WTC11 (cell line): ENCODE results near the gene SORCS2. TPM values are rescaled to one million over a fixed set of nuclear protein-coding genes. Genes with fewer than 3 reads are reported as not detected.

Experiments used
- ATAC-seq: fragments of 200-7000 bp; cut with Tn5 transposase; 2 replicates; pipeline ENCODE4 v1.10.0; 2021; ENCODE audit warnings: mild to moderate bottlenecking, moderate library complexity
- CTCF ChIA-PET: fragments of 300-600 bp; sonication (Branson Sonifier 250); formaldehyde crosslinking; loops from one replicate; lab custom pipeline; 2021; ENCODE audit warnings: antibody characterized with exemption; lab: Charles Lee
- POLR2A ChIA-PET: fragments of 350-600 bp; sonication (Branson Sonifier 250); formaldehyde crosslinking; loops from one replicate; lab custom pipeline; 2021; ENCODE audit warnings: antibody characterized with exemption; lab: Charles Lee
- DNase-seq: peaks from one replicate; pipeline ENCODE4 v3.0.0; 2021; ENCODE audit warnings: low spot score
- H3K27ac Mint-ChIP-seq: 2 replicates; pipeline ENCODE4 v1.8.0; 2021; ENCODE audit warnings: mixed read lengths
- H3K27me3 Mint-ChIP-seq: 2 replicates; pipeline ENCODE4 v1.8.0; 2021; ENCODE audit warnings: low read depth, mild to moderate bottlenecking, moderate library complexity, mixed read lengths
- H3K36me3 Mint-ChIP-seq: 2 replicates; pipeline ENCODE4 v1.8.0; 2021; ENCODE audit warnings: mixed read lengths
- H3K4me1 Mint-ChIP-seq: 2 replicates; pipeline ENCODE4 v1.8.0; 2022; ENCODE audit warnings: mixed read lengths
- H3K4me3 Mint-ChIP-seq: 2 replicates; pipeline ENCODE4 v1.8.0; 2021; ENCODE audit warnings: mild to moderate bottlenecking, moderate library complexity, mixed read lengths
- H3K9me3 Mint-ChIP-seq: 2 replicates; pipeline ENCODE4 v1.8.0; 2021; ENCODE audit warnings: mixed read lengths
- CTCF ChIP-seq: fragments of 200-600 bp; IDR thresholded peaks from 2 replicates; pipeline ENCODE4 v1.8.0; 2022; ENCODE audit warnings: antibody characterized with exemption
- E2F4 ChIP-seq: sonication (generic); formaldehyde crosslinking; IDR thresholded peaks from 2 replicates; pipeline ENCODE4 v1.8.1; 2022; ENCODE audit warnings: low read depth, mild to moderate bottlenecking, moderate library complexity, missing genetic modification reagents, borderline replicate concordance
- ELF4 ChIP-seq: sonication (generic); formaldehyde crosslinking; IDR thresholded peaks from 2 replicates; pipeline ENCODE4 v1.8.1; 2022; ENCODE audit warnings: low read depth, mild to moderate bottlenecking, moderate library complexity, missing genetic modification reagents
- FOXK1 ChIP-seq: sonication (generic); formaldehyde crosslinking; IDR thresholded peaks from 2 replicates; pipeline ENCODE4 v1.8.0; 2022; ENCODE audit warnings: mild to moderate bottlenecking, moderate library complexity, missing genetic modification reagents
- KAT7 ChIP-seq: sonication (generic); formaldehyde crosslinking; IDR thresholded peaks from 2 replicates; pipeline ENCODE4 v1.8.1; 2023; ENCODE audit warnings: missing genetic modification reagents, mild to moderate bottlenecking, borderline replicate concordance
- NFATC4 ChIP-seq: fragments of 250-450 bp; sonication (Bioruptor Pico); IDR thresholded peaks from 2 replicates; pipeline ENCODE4 v1.9.0; 2021; ENCODE audit warnings: mild to moderate bottlenecking
- OVOL2 ChIP-seq: fragments of 250-450 bp; sonication (Bioruptor Pico); IDR thresholded peaks from 2 replicates; pipeline ENCODE4 v1.9.0; 2021; ENCODE audit warnings: mild to moderate bottlenecking, borderline replicate concordance
- PREB ChIP-seq: sonication (generic); formaldehyde crosslinking; IDR thresholded peaks from 2 replicates; pipeline ENCODE4 v1.8.1; 2022; ENCODE audit warnings: mild to moderate bottlenecking, missing genetic modification reagents, moderate library complexity, borderline replicate concordance
- PRRX2 ChIP-seq: fragments of 250-450 bp; sonication (Bioruptor Pico); IDR thresholded peaks from 2 replicates; pipeline ENCODE4 v1.8.0; 2021; ENCODE audit warnings: mild to moderate bottlenecking
- ZMAT4 ChIP-seq: fragments of 250-450 bp; sonication (Bioruptor Pico); IDR thresholded peaks from 2 replicates; pipeline ENCODE4 v1.9.0; 2021; ENCODE audit warnings: mild to moderate bottlenecking
- ZNF138 ChIP-seq: sonication (generic); formaldehyde crosslinking; conservative IDR thresholded peaks from 2 replicates; pipeline ENCODE4 v1.8.1; 2022; ENCODE audit warnings: mild to moderate bottlenecking, moderate library complexity, missing genetic modification reagents
- ZNF219 ChIP-seq: sonication (generic); formaldehyde crosslinking; IDR thresholded peaks from 2 replicates; pipeline ENCODE4 v1.8.0; 2023; ENCODE audit warnings: missing genetic modification reagents, mild to moderate bottlenecking, borderline replicate concordance
- ZNF281 ChIP-seq: sonication (generic); formaldehyde crosslinking; IDR thresholded peaks from 2 replicates; pipeline ENCODE4 v1.8.0; 2023; ENCODE audit warnings: mild to moderate bottlenecking, missing genetic modification reagents
- ZNF425 ChIP-seq: fragments of 250-450 bp; sonication (Bioruptor Pico); conservative IDR thresholded peaks from 2 replicates; pipeline ENCODE4 v1.9.0; 2021; ENCODE audit warnings: mild to moderate bottlenecking
- ZSCAN18 ChIP-seq: fragments of 250-450 bp; sonication (Bioruptor Pico); IDR thresholded peaks from 2 replicates; pipeline ENCODE4 v2.1.2; 2022; ENCODE audit warnings: mild to moderate bottlenecking, moderate library complexity
- total RNA-seq: library from RNA; stranded (reverse); gene quantifications from 3 replicates; pipeline ENCODE4 v1.2.3, GENCODE V29; 2021
- TF ChIP-seq, protein P1 (sequence below): sonication (generic); formaldehyde crosslinking; IDR thresholded peaks from 2 replicates; pipeline ENCODE4 v1.8.0; 2023; ENCODE audit warnings: missing genetic modification reagents, mild to moderate bottlenecking, borderline replicate concordance

SORCS2 gene
- total RNA-seq, 1 experiment from 2014 or later, result 6.6 TPM

- H3K9me3 Mint-ChIP-seq, result no peaks in the 10 kb centered on the region; the same call in 1 of the 2 replicates
- ATAC-seq (no peak), DNase-seq (no peak)
- no peaks in the 10 kb centered on the region for H3K4me1 Mint-ChIP-seq
- H3K4me3 Mint-ChIP-seq, result no peak overlapping the region
- no peaks in the 10 kb centered on the region for H3K27me3 Mint-ChIP-seq
- no peak for TF ChIP-seq PRRX2 (CRISPR knock-in tag)
- no peak for TF ChIP-seq ZMAT4 (CRISPR knock-in tag)
- no peak for TF ChIP-seq KAT7 (CRISPR knock-in tag)
- TF ChIP-seq ELF4 (CRISPR knock-in tag), result no peak
- no peak for TF ChIP-seq CTCF
- TF ChIP-seq, protein P1, sequence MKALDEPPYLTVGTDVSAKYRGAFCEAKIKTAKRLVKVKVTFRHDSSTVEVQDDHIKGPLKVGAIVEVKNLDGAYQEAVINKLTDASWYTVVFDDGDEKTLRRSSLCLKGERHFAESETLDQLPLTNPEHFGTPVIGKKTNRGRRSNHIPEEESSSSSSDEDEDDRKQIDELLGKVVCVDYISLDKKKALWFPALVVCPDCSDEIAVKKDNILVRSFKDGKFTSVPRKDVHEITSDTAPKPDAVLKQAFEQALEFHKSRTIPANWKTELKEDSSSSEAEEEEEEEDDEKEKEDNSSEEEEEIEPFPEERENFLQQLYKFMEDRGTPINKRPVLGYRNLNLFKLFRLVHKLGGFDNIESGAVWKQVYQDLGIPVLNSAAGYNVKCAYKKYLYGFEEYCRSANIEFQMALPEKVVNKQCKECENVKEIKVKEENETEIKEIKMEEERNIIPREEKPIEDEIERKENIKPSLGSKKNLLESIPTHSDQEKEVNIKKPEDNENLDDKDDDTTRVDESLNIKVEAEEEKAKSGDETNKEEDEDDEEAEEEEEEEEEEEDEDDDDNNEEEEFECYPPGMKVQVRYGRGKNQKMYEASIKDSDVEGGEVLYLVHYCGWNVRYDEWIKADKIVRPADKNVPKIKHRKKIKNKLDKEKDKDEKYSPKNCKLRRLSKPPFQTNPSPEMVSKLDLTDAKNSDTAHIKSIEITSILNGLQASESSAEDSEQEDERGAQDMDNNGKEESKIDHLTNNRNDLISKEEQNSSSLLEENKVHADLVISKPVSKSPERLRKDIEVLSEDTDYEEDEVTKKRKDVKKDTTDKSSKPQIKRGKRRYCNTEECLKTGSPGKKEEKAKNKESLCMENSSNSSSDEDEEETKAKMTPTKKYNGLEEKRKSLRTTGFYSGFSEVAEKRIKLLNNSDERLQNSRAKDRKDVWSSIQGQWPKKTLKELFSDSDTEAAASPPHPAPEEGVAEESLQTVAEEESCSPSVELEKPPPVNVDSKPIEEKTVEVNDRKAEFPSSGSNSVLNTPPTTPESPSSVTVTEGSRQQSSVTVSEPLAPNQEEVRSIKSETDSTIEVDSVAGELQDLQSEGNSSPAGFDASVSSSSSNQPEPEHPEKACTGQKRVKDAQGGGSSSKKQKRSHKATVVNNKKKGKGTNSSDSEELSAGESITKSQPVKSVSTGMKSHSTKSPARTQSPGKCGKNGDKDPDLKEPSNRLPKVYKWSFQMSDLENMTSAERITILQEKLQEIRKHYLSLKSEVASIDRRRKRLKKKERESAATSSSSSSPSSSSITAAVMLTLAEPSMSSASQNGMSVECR, result no peak
- no peak for TF ChIP-seq FOXK1 (CRISPR knock-in tag)
- TF ChIP-seq ZNF281 (CRISPR knock-in tag), result no peak
- no peak overlapping the region; the same call in 1 of the 2 replicates for H3K27ac Mint-ChIP-seq
- ChIA-PET POLR2A (no interaction called here), CTCF (interaction anchor here (1.4 kb wide), 1 partner anchor 30 kb away, joined by 3 read pairs; no protein-coding TSS in a partner anchor)
- no peaks in the 10 kb centered on the region for H3K36me3 Mint-ChIP-seq
Measured at GRCh38 chr4:7621252-7622035, 429.1 kb downstream of the SORCS2 start.

GRCh38 chr4:7622371-7622770 is 430.0 kb downstream of the SORCS2 start:
- Mint-ChIP-seq H3K4me3 (no peak overlapping the region), H3K27ac (no peak overlapping the region), H3K9me3 (no peaks in the 10 kb centered on the region), H3K4me1 (no peaks in the 10 kb centered on the region), H3K27me3 (no peaks in the 10 kb centered on the region), H3K36me3 (no peaks in the 10 kb centered on the region)
- ATAC-seq, result no peak
- ChIA-PET CTCF (interaction anchor here (1.4 kb wide), 1 partner anchor 29 kb away, joined by 3 read pairs; no protein-coding TSS in a partner anchor), POLR2A (no interaction called here)
- no peak for DNase-seq
- TF ChIP-seq ZSCAN18 (CRISPR knock-in tag), result no peak
- no peak for TF ChIP-seq PREB (CRISPR knock-in tag)
- TF ChIP-seq FOXK1 (CRISPR knock-in tag), result no peak
- TF ChIP-seq E2F4 (CRISPR knock-in tag), result no peak
- no peak for TF ChIP-seq ZNF425 (CRISPR knock-in tag)
- TF ChIP-seq NFATC4, result no peak
- TF ChIP-seq ZNF138 (CRISPR knock-in tag), result no peak
- no peak for TF ChIP-seq ZMAT4 (CRISPR knock-in tag)
- TF ChIP-seq ZNF219 (CRISPR knock-in tag), result no peak
- no peak for TF ChIP-seq OVOL2 (CRISPR knock-in tag)
